GM12872 (cell line): ENCODE data around the gene DSCAML1.

Source experiments
- CTCF ChIP-seq: IDR thresholded peaks from 3 replicates; pipeline ENCODE4 v1.5.1; 2011; ENCODE audit warnings: low read depth, mild to moderate bottlenecking, low read length, moderate library complexity; ENCODE audit not compliant: insufficient read depth

Gene DSCAML1

GRCh38 chr11:117662255-117662654 is 134.8 kb downstream of the DSCAML1 start:
- TF ChIP-seq CTCF, result no peak

GRCh38 chr11:117658809-117659208 is 138.2 kb downstream of the DSCAML1 start:
- TF ChIP-seq CTCF, result no peak

- no peak for TF ChIP-seq CTCF
Observed at GRCh38 chr11:117657794-117658193, 139.2 kb downstream of the DSCAML1 start.

GRCh38 chr11:117654281-117655255 is 142.4 kb downstream of the DSCAML1 start:
- TF ChIP-seq CTCF, result no peak

GRCh38 chr11:117652521-117652920 is 144.5 kb downstream of the DSCAML1 start:
- TF ChIP-seq CTCF, result no peak

GRCh38 chr11:117649296-117650055 is 147.5 kb downstream of the DSCAML1 start:
- no peak for TF ChIP-seq CTCF

- TF ChIP-seq CTCF, result no peak
Observed at GRCh38 chr11:117647872-117648271, 149.1 kb downstream of the DSCAML1 start.
